Measurements from ENCODE around the gene OR5L1.

The OR5L1 gene

DNA sequence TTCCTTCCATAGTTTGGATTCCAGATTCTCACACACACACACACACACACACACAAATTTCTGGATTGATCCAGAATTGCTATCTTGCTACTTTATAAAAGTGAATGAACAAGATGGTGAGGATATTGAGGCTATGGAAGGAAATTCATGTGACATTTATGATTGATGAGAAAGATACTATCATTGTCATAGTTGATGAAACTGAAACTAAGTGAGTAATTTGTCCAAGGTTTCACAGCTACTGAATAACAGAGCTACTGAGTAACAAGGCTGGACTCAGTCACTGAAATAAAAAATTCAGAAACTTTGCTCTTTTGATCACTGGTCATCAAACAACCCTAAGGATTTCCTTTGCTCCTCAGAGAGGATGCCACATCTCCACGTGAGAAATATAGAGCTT, 43.5 kb downstream of the OR5L1 start:
- Histone ChIP-seq H3K9me3 (ENCODE audit: control insufficient read depth in 1 of 2, low read length in 2 of 2) (no peaks in the 10 kb centered on the region), H3K36me3 (ENCODE audit: control insufficient read depth in 1 of 2, insufficient read depth in 2 of 2, low read length in 2 of 2) (no peaks in the 10 kb centered on the region), H3K27ac (ENCODE audit: low read length) (no peak overlapping the region), H3K4me3 (ENCODE audit: low read depth in 1 of 2, low read length in 2 of 2) (no peak overlapping the region), H3K4me1 (ENCODE audit: control insufficient read depth in 1 of 2, insufficient read depth in 2 of 2, low read length in 2 of 2) (no peaks in the 10 kb centered on the region), H3K27me3 (ENCODE audit: low read depth, low read length) (no peaks in the 10 kb centered on the region)

Data from muscle layer of duodenum (tissue), 2 donors.